Prostate gland (tissue), 2 donors: ENCODE data around the gene LMAN1L.

ENCODE experiments used
- POLR2A ChIP-seq: fragments of 450-650 bp; IDR thresholded peaks from one replicate; pipeline ENCODE4 v1.6.1; 2016; ENCODE audit warnings: antibody characterized with exemption, mild to moderate bottlenecking
- POLR2AphosphoS5 ChIP-seq: sonication (generic); formaldehyde crosslinking; IDR thresholded peaks from one replicate; pipeline ENCODE4 v1.6.1; 2017; ENCODE audit warnings: antibody characterized with exemption
- TF ChIP-seq, protein P1 (sequence below), 4 experiments: fragments of 200-600 bp in 2 of 4; fragments of 450-650 bp in 2 of 4; sonication (generic) in 2 of 4; IDR thresholded peaks; 1 replicate in 3 of 4; 2 replicates in 1 of 4; pipeline ENCODE4 v1.5.1; 2016 to 2019; ENCODE audit warnings: antibody characterized with exemption in 4 of 4, mild to moderate bottlenecking in 2 of 4, moderate library complexity in 2 of 4

DNA sequence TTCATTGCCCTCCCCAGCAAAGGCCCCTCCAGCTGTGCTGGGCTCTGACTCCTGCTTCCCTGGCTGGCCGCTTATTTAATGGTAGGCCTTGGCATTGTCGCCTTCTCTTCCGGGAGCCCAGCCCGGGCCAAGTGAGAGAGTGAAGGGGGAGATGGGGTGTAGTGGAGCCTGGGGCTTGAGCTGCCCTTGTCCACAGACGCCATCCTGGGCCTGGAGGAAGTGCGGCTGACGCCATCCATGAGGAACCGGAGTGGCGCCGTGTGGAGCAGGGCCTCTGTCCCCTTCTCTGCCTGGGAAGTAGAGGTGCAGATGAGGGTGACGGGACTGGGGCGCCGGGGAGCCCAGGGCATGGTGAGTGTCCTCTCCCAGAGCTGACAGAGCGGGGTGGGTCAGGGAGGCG lies 3.3 kb downstream of the LMAN1L start:
- no peak for TF ChIP-seq POLR2AphosphoS5
- TF ChIP-seq, protein P1, sequence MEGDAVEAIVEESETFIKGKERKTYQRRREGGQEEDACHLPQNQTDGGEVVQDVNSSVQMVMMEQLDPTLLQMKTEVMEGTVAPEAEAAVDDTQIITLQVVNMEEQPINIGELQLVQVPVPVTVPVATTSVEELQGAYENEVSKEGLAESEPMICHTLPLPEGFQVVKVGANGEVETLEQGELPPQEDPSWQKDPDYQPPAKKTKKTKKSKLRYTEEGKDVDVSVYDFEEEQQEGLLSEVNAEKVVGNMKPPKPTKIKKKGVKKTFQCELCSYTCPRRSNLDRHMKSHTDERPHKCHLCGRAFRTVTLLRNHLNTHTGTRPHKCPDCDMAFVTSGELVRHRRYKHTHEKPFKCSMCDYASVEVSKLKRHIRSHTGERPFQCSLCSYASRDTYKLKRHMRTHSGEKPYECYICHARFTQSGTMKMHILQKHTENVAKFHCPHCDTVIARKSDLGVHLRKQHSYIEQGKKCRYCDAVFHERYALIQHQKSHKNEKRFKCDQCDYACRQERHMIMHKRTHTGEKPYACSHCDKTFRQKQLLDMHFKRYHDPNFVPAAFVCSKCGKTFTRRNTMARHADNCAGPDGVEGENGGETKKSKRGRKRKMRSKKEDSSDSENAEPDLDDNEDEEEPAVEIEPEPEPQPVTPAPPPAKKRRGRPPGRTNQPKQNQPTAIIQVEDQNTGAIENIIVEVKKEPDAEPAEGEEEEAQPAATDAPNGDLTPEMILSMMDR (IDR thresholded peaks at IDR 0.05), result no peak
- no peak for TF ChIP-seq POLR2A
